Urinary bladder (tissue), 2 donors: ENCODE results near the gene SERPINH1. TPM values are rescaled to one million over a fixed set of nuclear protein-coding genes. Genes with fewer than 3 reads are reported as not detected.

Source experiments
- polyA plus RNA-seq: library from polyadenylated mRNA; stranded (reverse); fragments of 200-250 nt; gene quantifications from one replicate; pipeline ENCODE4 v1.2.3, GENCODE V29; 2013
- total RNA-seq: library from RNA; depleted of rRNA; stranded (reverse); fragments of >200 nt; gene quantifications from one replicate; pipeline ENCODE4 v1.2.3, GENCODE V29; 2014
- donor health status: healthy.

The SERPINH1 gene
- total and polyA plus RNA-seq, 2 donors: 217 to 489 TPM

Other genes starting within 250 kb of the SERPINH1 start
- gene ARRB1, start 210.6 kb upstream of the SERPINH1 start, total RNA-seq: 34.5 TPM
- gene ARRB1, start 210.6 kb upstream of the SERPINH1 start, polyA plus RNA-seq: 31.4 TPM
- 961 TPM for gene RPS3, start 162.7 kb upstream of the SERPINH1 start, total RNA-seq
- 2,414 TPM for gene RPS3, start 162.7 kb upstream of the SERPINH1 start, polyA plus RNA-seq
- 1.7 TPM for gene KLHL35, start 129.1 kb upstream of the SERPINH1 start, total RNA-seq
- 0.39 TPM for gene KLHL35, start 129.1 kb upstream of the SERPINH1 start, polyA plus RNA-seq
- 8.7 TPM for gene GDPD5, start 36.3 kb upstream of the SERPINH1 start, total RNA-seq
- gene GDPD5, start 36.3 kb upstream of the SERPINH1 start, polyA plus RNA-seq: 17.9 TPM
- gene MAP6, start 106.8 kb downstream of the SERPINH1 start, total RNA-seq: 5.6 TPM
- 8.0 TPM for gene MAP6, start 106.8 kb downstream of the SERPINH1 start, polyA plus RNA-seq
- 2.2 TPM for gene MOGAT2, start 155.6 kb downstream of the SERPINH1 start, total RNA-seq
- gene MOGAT2, start 155.6 kb downstream of the SERPINH1 start, polyA plus RNA-seq: 1.2 TPM
- 9.5 TPM for gene DGAT2, start 206.5 kb downstream of the SERPINH1 start, total RNA-seq
- gene DGAT2, start 206.5 kb downstream of the SERPINH1 start, polyA plus RNA-seq: 19.4 TPM